Mucosa of rectum (tissue), 2 donors: ENCODE data around the gene MTERF4.

ENCODE experiments used
- H3K27ac ChIP-seq, 2 donors: one replicate each; pipeline ENCODE4 v1.7.0; 2013; ENCODE audit warnings: inconsistent platforms in 2 of 2, low read depth in 2 of 2, low read length in 2 of 2
- H3K27me3 ChIP-seq, 2 donors: one replicate each; pipeline ENCODE4 v1.7.0; 2013; ENCODE audit warnings: low read length in 2 of 2; ENCODE audit not compliant: control insufficient read depth in 2 of 2, insufficient read depth in 2 of 2
- H3K36me3 ChIP-seq, 2 donors: one replicate each; pipeline ENCODE4 v1.7.0; 2013; ENCODE audit warnings: low read length in 2 of 2; ENCODE audit not compliant: control insufficient read depth in 2 of 2, insufficient read depth in 2 of 2
- H3K4me1 ChIP-seq, 2 donors: one replicate each; pipeline ENCODE4 v1.7.0; 2013; ENCODE audit warnings: low read length in 2 of 2, mild to moderate bottlenecking in 1 of 2; ENCODE audit not compliant: control insufficient read depth in 2 of 2, insufficient read depth in 2 of 2
- H3K4me3 ChIP-seq, 2 donors: one replicate each; pipeline ENCODE4 v1.7.0; 2013; ENCODE audit warnings: low read length in 2 of 2
- H3K9ac ChIP-seq, 2 donors: one replicate each; pipeline ENCODE4 v1.7.0; 2013; ENCODE audit warnings: low read length in 2 of 2, low read depth in 1 of 2, mild to moderate bottlenecking in 1 of 2
- H3K9me3 ChIP-seq, 2 donors: one replicate each; pipeline ENCODE4 v1.7.0; 2013; ENCODE audit warnings: low read length in 2 of 2; ENCODE audit not compliant: control insufficient read depth in 2 of 2
- donor health status: healthy.
- donor health status: Normal muscosa, but diverticular disease.

MTERF4 gene

DNA sequence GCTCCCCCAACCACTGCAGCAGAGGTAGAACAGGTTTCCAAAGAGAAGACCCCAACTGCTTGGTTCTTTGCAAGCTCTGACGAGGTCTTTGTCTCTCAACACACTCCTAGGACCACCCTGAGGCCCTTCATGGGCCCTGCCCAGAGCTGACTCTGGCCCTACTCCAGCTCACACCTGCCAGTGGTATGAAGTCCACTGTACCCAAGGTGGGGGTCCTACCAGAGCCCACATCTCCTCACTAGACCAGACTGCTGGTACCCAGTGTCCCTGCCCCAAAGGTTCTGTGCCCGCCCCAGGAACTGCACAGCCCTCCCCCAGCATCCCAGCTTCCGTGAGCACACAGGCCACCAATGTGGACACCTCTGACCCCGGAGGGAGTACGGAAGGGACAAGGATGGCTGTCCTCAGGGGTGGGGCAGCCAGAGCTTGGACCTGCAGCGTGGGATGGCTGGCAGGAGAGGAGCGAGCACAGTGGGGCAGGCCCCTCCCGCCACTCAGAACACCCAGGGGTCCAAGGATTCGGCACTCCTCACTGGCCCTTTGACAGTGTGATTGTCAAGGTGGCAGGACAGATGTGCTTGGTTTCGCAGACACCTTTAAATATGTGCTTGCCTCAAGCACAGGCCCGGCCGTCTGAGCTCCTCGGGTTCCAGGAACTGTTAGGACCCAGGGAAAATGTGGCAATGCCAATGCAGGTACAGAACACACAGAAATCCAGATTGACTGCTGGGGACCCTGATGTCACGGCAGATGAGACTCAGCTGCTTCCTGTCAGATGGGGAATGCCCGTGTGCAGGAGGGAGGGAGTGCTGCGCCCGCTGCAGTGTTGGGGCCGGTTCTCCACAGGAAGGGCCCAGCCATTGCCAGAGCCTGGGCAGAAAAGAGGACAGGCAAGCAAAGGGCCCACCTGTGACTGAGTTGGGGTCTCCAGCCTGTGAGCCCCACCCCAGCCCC, 51.2 kb downstream of the MTERF4 start:
- no peaks in the 10 kb centered on the region for H3K27me3 ChIP-seq
- no peak overlapping the region for H3K4me3 ChIP-seq
- no peaks in the 10 kb centered on the region for H3K4me1 ChIP-seq
- no peaks in the 10 kb centered on the region for H3K9me3 ChIP-seq
- H3K36me3 ChIP-seq, result peaks cover 2% of the 10 kb centered on the region in 2 donors
- no peak overlapping the region for H3K27ac ChIP-seq
- H3K9ac ChIP-seq, result no peak overlapping the region

GRCh38 chr2:241049739-241050623, 52.1 kb downstream of the MTERF4 start:
- H3K27ac ChIP-seq, result no peak overlapping the region
- H3K27me3 ChIP-seq, result no peaks in the 10 kb centered on the region
- H3K9ac ChIP-seq, result no peak overlapping the region
- no peaks in the 10 kb centered on the region for H3K4me1 ChIP-seq
- peaks cover 2% of the 10 kb centered on the region in 2 donors for H3K36me3 ChIP-seq
- no peak overlapping the region for H3K4me3 ChIP-seq
- H3K9me3 ChIP-seq, result no peaks in the 10 kb centered on the region

- Histone ChIP-seq H3K9ac (no peak overlapping the region), H3K4me3 (no peak overlapping the region), H3K27me3 (no peaks in the 10 kb centered on the region), H3K9me3 (no peaks in the 10 kb centered on the region), H3K36me3 (peaks cover 2% of the 10 kb centered on the region in 2 donors), H3K27ac (no peak overlapping the region), H3K4me1 (no peaks in the 10 kb centered on the region)
Measured at GRCh38 chr2:241048949-241049343, 53.1 kb downstream of the MTERF4 start.

GRCh38 chr2:241048149-241048948, 53.7 kb downstream of the MTERF4 start:
- H3K36me3 ChIP-seq, result peaks cover 2% of the 10 kb centered on the region in 2 donors
- no peaks in the 10 kb centered on the region for H3K27me3 ChIP-seq
- no peaks in the 10 kb centered on the region for H3K4me1 ChIP-seq
- H3K9me3 ChIP-seq, result no peaks in the 10 kb centered on the region
- H3K9ac ChIP-seq, result no peak overlapping the region
- H3K27ac ChIP-seq, result no peak overlapping the region
- H3K4me3 ChIP-seq, result no peak overlapping the region

DNA sequence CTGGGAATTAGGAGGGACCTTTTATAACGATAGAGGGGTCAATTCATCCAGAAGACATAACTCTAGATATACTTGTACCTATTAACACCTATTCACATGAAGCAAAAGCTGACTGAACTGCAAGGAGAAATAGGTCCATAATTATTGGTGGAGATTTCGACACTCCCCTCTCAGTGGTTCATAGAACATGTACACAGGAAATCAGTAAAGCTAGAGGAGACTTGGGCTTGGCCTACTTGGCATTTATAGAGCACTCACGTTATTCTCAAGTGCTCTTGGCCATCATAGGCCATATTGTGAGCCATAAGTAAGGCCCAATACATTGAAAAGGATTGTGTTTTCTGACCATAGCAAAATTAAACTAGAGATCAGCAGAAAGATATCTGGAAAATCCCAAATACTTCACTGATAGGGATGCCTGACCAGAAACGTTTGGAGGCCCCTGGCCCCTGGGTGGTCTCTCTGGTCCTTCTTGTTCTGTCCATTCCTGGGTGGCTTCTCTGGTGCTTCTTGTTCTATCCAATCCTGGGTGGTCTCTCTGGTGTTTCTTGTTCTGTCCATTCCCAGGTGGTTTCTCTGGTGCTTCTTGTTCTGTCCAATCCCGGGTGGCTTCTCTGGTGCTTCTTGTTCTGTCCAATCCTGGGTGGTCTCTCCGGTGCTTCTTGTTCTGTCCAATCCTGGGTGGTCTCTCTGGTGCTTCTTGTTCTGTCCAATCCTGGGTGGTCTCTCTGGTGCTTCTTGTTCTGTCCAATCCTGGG, 54.7 kb downstream of the MTERF4 start:
- H3K27me3 ChIP-seq, result no peaks in the 10 kb centered on the region
- H3K9ac ChIP-seq, result no peak overlapping the region
- H3K4me3 ChIP-seq, result no peak overlapping the region
- H3K27ac ChIP-seq, result no peak overlapping the region
- H3K36me3 ChIP-seq, result peaks cover 2% of the 10 kb centered on the region in 2 donors
- no peaks in the 10 kb centered on the region for H3K4me1 ChIP-seq
- no peaks in the 10 kb centered on the region for H3K9me3 ChIP-seq
